ENCODE results near the gene GPR141.

DNA sequence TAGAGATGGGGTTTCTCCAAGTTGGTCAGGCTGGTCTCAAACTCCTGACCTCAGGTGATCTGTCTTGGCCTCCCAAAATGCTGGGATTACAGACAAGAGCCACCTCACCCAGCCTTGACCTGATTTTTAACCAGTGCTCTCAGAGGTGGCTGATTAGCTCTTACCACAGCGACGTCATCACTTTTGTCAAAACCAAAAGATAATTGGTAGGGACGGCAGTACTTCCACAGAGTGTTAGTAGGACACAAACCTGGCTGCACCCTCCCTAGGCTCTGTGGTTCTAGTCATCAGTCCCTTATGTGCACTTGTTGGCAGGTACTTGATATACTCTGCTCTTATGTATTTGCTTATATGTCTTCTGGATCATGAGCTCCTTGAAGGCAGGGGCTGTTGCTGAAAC, 74.0 kb downstream of the GPR141 start:
- TF ChIP-seq, protein P1, sequence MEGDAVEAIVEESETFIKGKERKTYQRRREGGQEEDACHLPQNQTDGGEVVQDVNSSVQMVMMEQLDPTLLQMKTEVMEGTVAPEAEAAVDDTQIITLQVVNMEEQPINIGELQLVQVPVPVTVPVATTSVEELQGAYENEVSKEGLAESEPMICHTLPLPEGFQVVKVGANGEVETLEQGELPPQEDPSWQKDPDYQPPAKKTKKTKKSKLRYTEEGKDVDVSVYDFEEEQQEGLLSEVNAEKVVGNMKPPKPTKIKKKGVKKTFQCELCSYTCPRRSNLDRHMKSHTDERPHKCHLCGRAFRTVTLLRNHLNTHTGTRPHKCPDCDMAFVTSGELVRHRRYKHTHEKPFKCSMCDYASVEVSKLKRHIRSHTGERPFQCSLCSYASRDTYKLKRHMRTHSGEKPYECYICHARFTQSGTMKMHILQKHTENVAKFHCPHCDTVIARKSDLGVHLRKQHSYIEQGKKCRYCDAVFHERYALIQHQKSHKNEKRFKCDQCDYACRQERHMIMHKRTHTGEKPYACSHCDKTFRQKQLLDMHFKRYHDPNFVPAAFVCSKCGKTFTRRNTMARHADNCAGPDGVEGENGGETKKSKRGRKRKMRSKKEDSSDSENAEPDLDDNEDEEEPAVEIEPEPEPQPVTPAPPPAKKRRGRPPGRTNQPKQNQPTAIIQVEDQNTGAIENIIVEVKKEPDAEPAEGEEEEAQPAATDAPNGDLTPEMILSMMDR (IDR thresholded peaks at IDR 0.05; ENCODE audit: extremely low read depth in 1 of 2, insufficient read depth in 1 of 2, low read depth in 1 of 2, low read length in 2 of 2): no peak
- no peak for TF ChIP-seq POLR2AphosphoS5 (IDR thresholded peaks at IDR 0.05; ENCODE audit: insufficient read depth, low read depth, low read length)
